RWPE1 (cell line): Measurements from ENCODE around the gene PLSCR5.

ENCODE experiments used
- CTCF ChIA-PET: fragments of 350-600 bp; sonication (Branson Sonifier 250); formaldehyde crosslinking; extraction: SDS; loops from one replicate; lab custom pipeline; 2021; lab: Yijun Ruan, JAX
- POLR2A ChIA-PET: fragments of 400-600 bp; formaldehyde crosslinking; extraction: SDS; loops from one replicate; lab custom pipeline; 2020; ENCODE audit warnings: antibody characterized with exemption; ENCODE audit not compliant: low non-redundant PET; lab: Yijun Ruan, JAX
- DNase-seq: peaks from one replicate; pipeline ENCODE4 v3.0.0; 2012; ENCODE audit warnings: low spot score
- H3K27ac ChIP-seq: fragments of 450-650 bp; 2 replicates; pipeline ENCODE4 v1.5.1; 2017
- CTCF ChIP-seq: fragments of 450-650 bp; conservative IDR thresholded peaks from 2 replicates; pipeline ENCODE4 v1.5.1; 2017; ENCODE audit warnings: low read depth, mild to moderate bottlenecking

The PLSCR5 gene

GRCh38 chr3:146605106-146605505, at the start of gene PLSCR5:
Gene PLSCR5, minus strand, starts transcription at chr3:146605346. Its CDS starts 134 bp downstream, at chr3:146605212.
- TF ChIP-seq CTCF: no peak
- H3K27ac ChIP-seq: no peak within 1 kb of the TSS
- POLR2A ChIA-PET: no interaction called here
- no peak for DNase-seq
- CTCF ChIA-PET: interaction anchor here (1.4 kb wide), 1 partner anchor 11 kb away, joined by 5 read pairs; no protein-coding TSS in a partner anchor

GRCh38 chr3:146653978-146654377, 48.8 kb upstream of the PLSCR5 start:
- no peak for DNase-seq
- no peak overlapping the region for H3K27ac ChIP-seq
- CTCF ChIA-PET: interaction anchor here (1.4 kb wide), 1 partner anchor 59 kb away, joined by 9 read pairs; no protein-coding TSS in a partner anchor
- no peak for TF ChIP-seq CTCF
- POLR2A ChIA-PET: no interaction called here

- CTCF ChIA-PET: no interaction called here
- POLR2A ChIA-PET: no interaction called here
- no peak for TF ChIP-seq CTCF
- no peak for DNase-seq
- H3K27ac ChIP-seq: no peak overlapping the region
Measured at GRCh38 chr3:146650691-146651442, 45.7 kb upstream of the PLSCR5 start.

GRCh38 chr3:146646261-146646660, 41.1 kb upstream of the PLSCR5 start:
- DNase-seq: no peak
- no peak for TF ChIP-seq CTCF
- no peak overlapping the region for H3K27ac ChIP-seq
- POLR2A ChIA-PET: no interaction called here
- CTCF ChIA-PET: no interaction called here

GRCh38 chr3:146640955-146641867, 36.1 kb upstream of the PLSCR5 start:
- CTCF ChIA-PET: interaction anchor here (0.5 to 1.0 kb wide), 13 partner anchors 8 to 1817 kb away, joined by 3 to 9 read pairs (median 4); no protein-coding TSS in a partner anchor
- H3K27ac ChIP-seq: no peak overlapping the region
- peak; percentile 46 for DNase-seq
- TF ChIP-seq CTCF: peak; percentile 69
- POLR2A ChIA-PET: no interaction called here

- no peak for TF ChIP-seq CTCF
- no peak overlapping the region for H3K27ac ChIP-seq
- ChIA-PET POLR2A (no interaction called here), CTCF (interaction anchor here (0.5 to 0.7 kb wide), 2 partner anchors 12 to 672 kb away, joined by 3 to 6 read pairs; no protein-coding TSS in a partner anchor)
- no peak for DNase-seq
Measured at GRCh38 chr3:146640361-146640760, 35.2 kb upstream of the PLSCR5 start.
